Measurements from ENCODE around the gene TNS3.
"Not testable (repeated sequence)": the region's sequence is repeated elsewhere in the genome, so short reads cannot be mapped to it uniquely, and the experiment has no call there.

TNS3 gene

DNA sequence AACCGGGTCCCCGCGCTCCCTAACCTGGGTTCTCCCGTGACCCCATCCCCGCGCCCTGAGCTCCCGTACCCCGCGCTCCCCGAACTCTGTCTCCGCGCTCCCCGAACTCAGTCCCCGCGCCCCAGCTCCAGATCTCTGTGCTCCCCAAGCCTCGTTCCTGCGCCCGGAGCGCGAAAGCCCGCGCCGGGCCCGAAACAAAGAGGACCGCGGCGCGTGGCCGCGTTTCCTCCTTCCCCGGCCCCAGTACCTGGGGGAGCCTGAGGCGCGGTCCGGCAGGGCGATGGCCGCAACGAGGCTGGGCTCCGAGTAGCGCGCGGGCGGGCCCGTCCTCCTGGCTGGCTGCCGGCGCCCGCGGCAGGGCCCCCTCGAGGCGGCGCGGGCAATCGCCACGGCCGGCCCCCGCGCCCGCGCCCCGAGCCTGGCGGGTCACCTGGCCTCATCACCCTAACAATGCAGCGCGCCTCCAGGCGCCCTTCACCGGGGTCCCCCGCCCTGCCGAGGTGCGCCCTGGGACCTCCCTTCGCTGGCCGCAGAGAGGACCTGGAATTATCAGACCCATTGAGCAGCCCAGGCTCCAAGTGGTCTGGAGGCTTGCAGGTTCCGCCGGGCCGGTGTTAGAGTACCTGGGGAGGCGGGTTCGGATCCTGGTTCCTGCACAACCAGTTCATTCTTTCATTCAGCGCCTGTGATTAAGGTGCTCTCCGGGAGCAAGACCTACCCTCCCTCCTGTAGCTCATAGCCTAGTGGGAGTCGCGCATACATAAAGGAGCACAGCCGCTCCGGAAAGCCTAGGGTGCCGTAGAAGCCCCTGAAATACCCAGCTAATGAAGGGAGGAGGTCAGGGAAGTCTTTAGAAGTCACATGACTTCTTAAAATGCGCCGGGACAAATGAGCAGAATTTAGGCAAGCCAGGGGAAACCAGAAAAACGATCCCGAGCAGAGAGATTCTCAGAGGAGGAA, at the start of gene TNS3:
TSS of gene TNS3 (minus strand) at position 308 of the 960 bp plus-strand sequence. CDS start 142,475 bp downstream, outside the sequence.
- no peak for DNase-seq (ENCODE audit: low read depth in 2 of 2)

- no peak for DNase-seq (ENCODE audit: low read depth in 2 of 2)
These were observed 49.8 kb upstream of the TNS3 start for GRCh38 chr7:47631711-47632110.

- no peak for DNase-seq (ENCODE audit: low read depth in 2 of 2)
These were observed 45.8 kb upstream of the TNS3 start for GRCh38 chr7:47627580-47628283.

- no peak for DNase-seq (ENCODE audit: low read depth in 2 of 2)
These were observed 44.2 kb upstream of the TNS3 start for GRCh38 chr7:47625861-47626715.

GRCh38 chr7:47624689-47625088, 42.8 kb upstream of the TNS3 start:
- DNase-seq (ENCODE audit: low read depth in 2 of 2), result no peak

DNA sequence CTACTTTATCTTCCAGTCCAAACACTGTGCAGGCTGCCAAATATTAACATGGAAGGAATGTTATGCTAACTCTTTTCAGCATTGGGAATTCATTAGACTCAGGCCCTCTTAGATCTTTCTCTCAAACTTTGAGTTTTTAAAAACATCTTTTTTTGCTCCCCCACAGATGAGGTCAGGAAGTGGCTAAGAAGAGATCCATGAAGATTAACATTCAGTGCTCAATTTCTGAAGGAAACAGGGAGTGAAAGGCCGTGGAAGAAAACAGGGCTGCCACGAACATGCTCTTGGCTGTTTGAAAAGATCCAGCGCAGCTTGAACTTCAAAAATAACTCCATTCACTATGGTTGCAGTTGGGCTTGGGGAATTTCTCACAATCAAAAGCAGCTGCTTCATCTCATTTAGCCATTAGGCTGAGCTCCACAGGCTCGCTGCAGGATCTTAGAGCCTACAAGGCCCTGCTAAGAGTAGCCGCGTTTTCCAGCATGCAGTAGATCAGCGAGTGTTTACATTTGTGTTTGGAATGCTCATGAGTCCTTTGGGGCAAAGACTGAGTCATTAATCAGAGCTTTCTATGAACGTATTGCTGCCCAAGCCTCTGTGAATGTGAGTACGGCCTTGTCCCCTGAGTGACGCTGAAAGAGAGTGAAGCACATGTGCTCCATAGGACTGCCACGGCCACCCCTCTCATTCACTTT, 41.2 kb upstream of the TNS3 start:
- DNase-seq (ENCODE audit: low read depth in 2 of 2), result no peak

GRCh38 chr7:47622586-47622945, 40.7 kb upstream of the TNS3 start:
- no peak for DNase-seq (ENCODE audit: low read depth in 2 of 2)

DNA sequence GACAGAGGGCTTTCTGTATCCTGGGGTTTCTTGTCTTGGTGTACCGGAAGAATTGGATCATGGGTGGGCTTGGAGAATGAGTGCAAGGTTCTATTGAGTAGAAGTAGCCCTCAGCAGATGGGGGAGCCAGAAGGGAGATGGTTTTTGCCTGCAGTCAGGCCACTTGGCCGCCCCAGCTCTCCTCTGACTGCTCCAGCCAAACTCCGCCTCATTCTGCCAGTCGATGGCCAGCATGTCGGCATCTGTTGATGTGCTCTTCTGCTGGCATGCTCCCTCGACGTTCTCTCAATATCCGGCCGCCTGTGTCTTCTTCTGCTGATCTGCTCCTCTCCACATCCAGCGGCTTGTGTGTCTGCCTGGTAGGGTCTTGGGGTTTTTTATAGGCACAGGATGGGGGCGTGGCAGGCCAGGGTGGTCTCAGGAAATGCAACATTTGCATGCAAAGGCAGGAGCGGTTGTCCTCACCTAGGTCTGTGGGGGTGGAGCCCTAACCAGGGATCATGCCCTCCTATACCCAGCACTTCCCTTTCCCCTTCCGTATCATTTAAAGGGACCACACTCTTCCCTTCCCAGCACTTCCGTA, 40.2 kb upstream of the TNS3 start:
- no peak for DNase-seq (ENCODE audit: low read depth in 2 of 2)

DNA sequence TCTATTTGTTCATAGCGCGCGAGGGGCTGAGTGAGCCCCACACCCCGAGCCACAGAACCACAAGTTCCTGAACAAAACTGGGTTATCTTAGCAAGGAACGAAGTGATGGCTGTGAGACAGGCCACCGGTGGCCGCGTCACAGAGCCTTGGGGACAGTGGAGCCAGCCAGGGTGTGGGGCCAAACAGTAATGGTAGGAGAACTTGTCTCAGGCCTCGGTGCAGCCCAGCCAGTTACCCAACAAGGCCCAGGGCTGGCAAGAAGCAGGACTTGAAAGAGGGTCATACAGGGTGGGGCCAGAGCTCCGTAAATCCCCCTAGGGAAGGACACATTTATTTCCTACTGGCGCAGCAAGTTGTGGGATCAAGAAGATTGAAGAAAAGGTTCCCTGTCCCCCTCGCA, 39.4 kb upstream of the TNS3 start:
- no peak for DNase-seq (ENCODE audit: low read depth in 2 of 2)

GRCh38 chr7:47619806-47620205, 37.9 kb upstream of the TNS3 start:
- DNase-seq (ENCODE audit: low read depth in 2 of 2), result no peak

DNA sequence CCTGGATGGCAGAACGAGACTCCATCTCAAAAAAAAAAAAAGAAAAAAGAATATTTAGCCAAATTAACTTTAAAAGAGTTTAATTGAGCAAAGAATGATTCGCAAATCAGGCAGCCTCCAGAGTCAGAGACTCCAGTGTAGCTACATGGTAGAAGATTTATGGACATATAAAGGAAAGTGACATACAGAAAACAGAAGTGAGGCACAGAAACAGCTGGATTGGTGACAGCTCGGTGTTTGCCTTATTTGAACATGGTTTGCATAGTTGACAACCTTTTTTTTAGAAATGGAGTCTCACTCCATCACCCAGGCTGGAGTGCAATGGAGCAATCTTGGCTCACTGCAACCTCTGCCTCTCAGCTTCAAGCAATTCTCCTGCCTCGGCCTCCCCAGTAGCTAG, 35.2 kb upstream of the TNS3 start:
- no peak for DNase-seq (ENCODE audit: low read depth in 2 of 2)

GRCh38 chr7:47614450-47614849, 32.5 kb upstream of the TNS3 start:
- no peak for DNase-seq (ENCODE audit: low read depth in 2 of 2)

- DNase-seq (ENCODE audit: low read depth in 2 of 2), result no peak
These were observed 29.2 kb upstream of the TNS3 start for GRCh38 chr7:47611045-47611511.

DNA sequence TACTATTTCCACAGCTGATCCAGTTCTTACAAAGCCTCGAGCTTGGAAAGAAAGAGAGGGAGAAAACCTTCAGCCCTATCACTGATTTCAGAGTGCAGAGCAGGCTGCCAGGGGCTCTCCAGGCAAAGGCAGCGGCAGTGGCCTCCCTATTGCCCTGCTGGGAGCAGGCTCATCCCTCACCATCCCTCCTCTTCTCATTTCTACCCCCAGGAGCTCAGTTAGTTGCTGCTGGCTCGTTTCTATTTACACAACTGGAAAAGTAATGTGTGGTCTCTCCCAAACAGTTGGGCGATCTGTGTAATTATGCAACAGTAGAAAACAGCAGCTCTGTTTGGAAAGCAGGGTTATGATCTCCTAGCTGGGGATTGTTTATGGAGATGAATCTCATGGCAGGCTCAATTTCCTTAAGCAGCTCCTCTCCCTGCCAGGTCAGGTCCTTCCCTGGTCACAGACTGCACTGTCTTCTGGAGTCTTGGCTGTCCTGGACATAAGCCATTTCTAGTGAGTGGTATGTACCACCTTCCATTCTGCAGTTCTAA, 28.7 kb upstream of the TNS3 start:
- DNase-seq (ENCODE audit: low read depth in 2 of 2), result no peak

DNA sequence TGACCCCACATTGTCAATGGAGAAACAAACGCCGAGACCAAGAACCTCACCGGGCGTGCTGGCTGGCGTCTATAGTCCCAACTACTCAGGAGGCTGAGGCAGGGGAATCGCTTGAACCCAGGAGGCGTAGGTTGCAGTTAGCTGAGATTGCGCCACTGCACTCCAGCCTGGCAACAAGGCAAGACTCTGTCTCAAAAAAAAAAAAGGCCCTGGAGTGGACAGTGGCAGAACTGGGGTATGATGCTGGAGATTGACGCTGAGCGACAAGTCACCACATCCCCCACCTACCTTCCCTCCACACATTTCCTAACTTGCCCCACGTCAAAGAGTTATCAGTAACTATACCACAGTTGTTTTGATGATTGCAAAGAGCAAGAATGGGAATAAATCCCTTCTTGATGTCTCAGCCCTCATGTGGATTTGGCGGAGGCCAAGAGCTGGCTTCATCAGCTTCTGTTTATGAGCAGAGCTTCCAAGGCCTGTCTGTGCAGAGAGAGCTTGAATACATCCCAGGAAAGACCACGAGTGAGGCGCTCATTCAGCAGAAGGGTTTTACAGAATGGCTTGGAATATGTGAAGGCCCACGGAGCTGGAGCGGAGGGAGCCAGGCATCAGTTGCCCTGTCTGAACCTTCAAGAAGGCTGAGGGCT, 28.0 kb upstream of the TNS3 start:
- DNase-seq (ENCODE audit: low read depth in 2 of 2), result no peak

- DNase-seq (ENCODE audit: low read depth in 2 of 2), result not testable (repeated sequence)
These were observed 24.7 kb upstream of the TNS3 start for GRCh38 chr7:47606593-47607046.

DNA sequence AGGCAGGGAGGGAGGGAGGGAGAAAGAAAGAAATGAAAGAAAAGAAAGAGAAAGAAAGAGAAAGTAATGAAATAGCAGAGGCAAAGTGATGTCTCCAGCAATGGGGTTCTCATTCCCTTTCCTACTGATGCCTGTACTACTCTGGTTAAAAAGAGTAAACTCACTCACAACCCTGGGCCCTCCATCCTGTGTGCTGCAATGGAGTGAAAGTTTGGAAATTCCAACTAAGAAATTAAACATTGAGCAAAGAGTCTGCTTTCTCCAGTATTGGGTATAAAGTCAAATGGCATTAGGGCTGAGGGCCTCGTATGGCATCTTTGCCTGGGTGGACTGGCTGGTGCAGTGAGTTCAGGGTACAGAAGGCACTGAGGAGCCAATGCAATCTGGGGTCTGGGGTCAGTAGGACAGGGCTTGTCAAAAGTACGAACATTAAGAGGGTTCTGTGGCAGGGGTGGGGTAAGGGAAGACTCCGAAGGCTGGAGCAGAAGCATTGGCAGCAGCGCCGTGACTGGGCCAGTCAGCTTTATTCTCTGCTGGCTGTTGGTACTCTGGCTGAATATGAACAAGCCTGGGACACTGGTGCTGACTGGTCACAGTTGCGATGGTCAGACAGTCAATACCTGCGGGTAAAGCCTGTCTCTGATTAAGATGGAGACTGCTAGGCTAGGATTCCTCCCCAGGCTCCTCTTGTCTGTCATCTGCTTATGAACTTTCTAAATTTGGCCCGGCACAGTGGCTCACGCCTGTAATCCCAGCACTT, 24.1 kb upstream of the TNS3 start:
- no peak for DNase-seq (ENCODE audit: low read depth in 2 of 2)

DNA sequence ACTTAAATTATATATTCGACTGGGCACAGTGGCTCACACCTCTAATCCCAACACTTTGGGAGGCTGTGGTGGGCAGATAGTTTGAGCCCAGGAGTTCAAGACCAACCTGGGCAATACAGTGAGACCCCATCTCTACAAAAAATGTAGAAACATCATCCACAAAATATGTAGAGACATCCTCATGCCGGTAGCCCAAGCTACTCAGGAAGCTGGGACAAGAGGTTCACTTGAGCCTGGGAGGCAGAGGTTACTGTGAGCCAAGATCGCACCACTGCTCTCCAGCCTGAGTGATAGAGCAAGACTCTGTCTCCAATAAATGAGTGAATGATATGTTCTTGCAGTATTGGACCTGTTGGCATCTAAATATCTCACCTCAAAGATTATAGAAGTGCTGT, 22.6 kb upstream of the TNS3 start:
- no peak for DNase-seq (ENCODE audit: low read depth in 2 of 2)

DNA sequence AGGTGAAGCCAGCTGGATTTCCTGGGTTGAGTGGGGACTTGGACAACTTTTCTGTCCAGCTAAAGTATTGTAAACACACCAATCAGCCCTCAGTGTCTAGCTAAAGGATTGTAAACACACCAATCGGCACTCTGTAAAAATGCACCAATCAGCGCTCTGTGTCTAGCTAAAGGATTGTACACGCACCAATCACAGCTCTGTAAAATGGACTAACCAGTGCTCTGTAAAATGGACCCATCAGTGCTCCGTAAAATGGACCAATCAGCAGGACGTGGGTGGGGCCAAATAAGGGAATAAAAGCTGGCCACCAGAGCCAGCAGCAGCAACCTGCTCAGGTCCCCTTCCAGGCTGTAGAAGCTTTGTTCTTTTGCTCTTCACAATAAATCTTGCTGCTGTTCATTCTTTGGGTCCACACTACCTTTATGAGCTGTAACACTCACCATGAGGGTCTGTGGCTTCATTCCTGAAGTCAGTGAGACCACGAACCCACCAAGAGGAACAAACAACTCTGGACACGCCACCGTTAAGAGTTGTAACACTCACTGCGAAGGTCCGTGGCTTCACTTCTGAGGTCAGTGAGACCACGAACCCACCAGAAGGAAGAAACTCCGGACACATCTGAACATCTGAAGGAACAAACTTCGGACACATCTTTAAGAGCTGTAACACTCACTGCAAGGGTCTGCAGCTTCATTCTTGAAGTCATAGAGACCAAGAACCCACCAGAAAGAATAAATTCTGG, 21.8 kb upstream of the TNS3 start:
- DNase-seq (ENCODE audit: low read depth in 2 of 2), result not testable (repeated sequence)

Data from stimulated activated CD8-positive, alpha-beta memory T cell treated with anti-CD3 and anti-CD28 coated beads, Interleukin-2, amount 100 ng/mL, for 1 hour (primary cell).